Thyroid gland (tissue), 4 donors: ENCODE data around the gene PVR. TPM values are rescaled to one million over a fixed set of nuclear protein-coding genes. Genes with fewer than 3 reads are reported as not detected.

Source experiments
- DNase-seq, 2 donors: peaks; one replicate each; pipeline ENCODE4 v3.0.0-alpha.2; 2019
- H3K27ac ChIP-seq, 3 donors: fragments of 200-600 bp; sonication (generic); 1 replicate in 2 of 3; 2 replicates in 1 of 3; pipeline ENCODE4 v1.5.1; 2016 to 2019; ENCODE audit warnings: mild to moderate bottlenecking in 1 of 3, moderate library complexity in 1 of 3
- H3K27me3 ChIP-seq: fragments of 200-600 bp; sonication (generic); one replicate; pipeline ENCODE4 v1.5.1; 2019
- H3K36me3 ChIP-seq, 2 donors: fragments of 200-600 bp; sonication (generic); one replicate each; pipeline ENCODE4 v1.5.1; 2016 to 2019
- H3K4me1 ChIP-seq, 2 donors: fragments of 200-600 bp; sonication (generic); one replicate each; pipeline ENCODE4 v1.5.1; 2017 to 2019
- H3K4me3 ChIP-seq, 3 donors: fragments of 200-600 bp; sonication (generic); replicated peaks in 1 of 3; 1 replicate in 2 of 3; 2 replicates in 1 of 3; pipeline ENCODE4 v1.5.1; 2016; ENCODE audit warnings: mild to moderate bottlenecking in 1 of 3
- H3K9me3 ChIP-seq: fragments of 200-600 bp; sonication (generic); one replicate; pipeline ENCODE4 v1.5.1; 2017
- POLR2A ChIP-seq, 2 donors: fragments of 450-650 bp; IDR thresholded peaks; one replicate each; pipeline ENCODE4 v1.6.1; 2017; ENCODE audit warnings: antibody characterized with exemption in 2 of 2, mild to moderate bottlenecking in 2 of 2, moderate library complexity in 1 of 2
- WGBS, 2 donors: methylation state at CpG; one replicate each; pipeline ENCODE4 v1.1.5; 2017; 5-methylcytosine and 5-hydroxymethylcytosine counted together
- intact Hi-C: fragments of 100-400 bp; cut with DNase I; formaldehyde crosslinking; loops from one replicate; pipeline ENCODE4 v1.15.1; 2023
- total RNA-seq, 4 donors: library from RNA; depleted of rRNA; stranded (reverse); fragments of >200 nt; gene quantifications; one replicate each; pipeline ENCODE4 v1.2.3, GENCODE V29; 2016
- TF ChIP-seq, protein P1 (sequence below), 6 experiments: fragments of 200-600 bp in 3 of 6; fragments of 450-650 bp in 3 of 6; sonication (generic) in 3 of 6; IDR thresholded peaks; one replicate each; pipeline ENCODE4 v1.5.1; 2016 to 2019; ENCODE audit warnings: antibody characterized with exemption in 6 of 6, mild to moderate bottlenecking in 2 of 6, inconsistent platforms in 1 of 6, moderate library complexity in 1 of 6

Gene PVR
- total RNA-seq, 4 donors from 2014 or later, result 25.4 to 36.5 (median 30.2) TPM

DNA sequence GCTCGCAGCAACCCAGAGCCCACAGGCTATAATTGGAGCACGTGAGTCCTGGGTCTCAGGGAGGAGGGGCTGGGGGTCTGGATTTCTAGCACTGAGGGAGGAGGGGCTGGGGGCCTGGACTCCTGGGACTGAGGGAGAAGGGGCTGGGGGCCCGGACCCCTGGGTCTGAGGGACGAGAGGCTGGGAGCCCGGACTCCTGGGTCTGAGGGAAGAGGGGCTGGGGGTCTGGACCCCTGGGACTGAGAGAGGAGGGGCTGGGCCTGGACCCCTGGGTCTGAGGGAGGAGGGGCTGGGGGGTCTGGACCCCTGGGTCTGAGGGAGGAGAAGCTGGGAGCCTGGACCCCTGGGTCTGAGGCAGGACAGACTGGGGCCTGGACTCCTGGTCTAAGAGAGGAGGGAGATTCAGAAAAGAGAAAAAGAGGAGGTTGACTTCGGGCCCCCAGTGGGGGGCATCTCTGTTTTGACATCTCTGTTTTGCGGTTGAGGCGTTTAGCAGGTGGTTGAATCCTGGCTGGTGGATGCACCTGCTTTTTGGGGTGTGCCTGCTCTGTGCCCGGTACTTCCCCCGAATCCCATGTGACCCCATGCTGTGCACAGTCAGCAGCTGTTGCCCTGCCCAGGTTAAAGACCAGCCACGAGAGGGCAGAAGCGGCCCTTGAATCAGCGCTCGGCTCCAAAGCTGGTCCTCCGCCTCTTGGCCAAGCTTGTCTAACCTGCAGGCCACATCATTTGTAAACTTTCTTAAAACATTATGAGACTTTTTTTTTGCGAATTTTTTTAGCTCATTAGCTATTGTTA lies 10.5 kb downstream of the PVR start:
- no peak overlapping the region for H3K4me3 ChIP-seq
- H3K27me3 ChIP-seq, result no peaks in the 10 kb centered on the region
- H3K27ac ChIP-seq, result no peak overlapping the region
- no peak for TF ChIP-seq POLR2A (IDR thresholded peaks at IDR 0.05)
- TF ChIP-seq, protein P1, sequence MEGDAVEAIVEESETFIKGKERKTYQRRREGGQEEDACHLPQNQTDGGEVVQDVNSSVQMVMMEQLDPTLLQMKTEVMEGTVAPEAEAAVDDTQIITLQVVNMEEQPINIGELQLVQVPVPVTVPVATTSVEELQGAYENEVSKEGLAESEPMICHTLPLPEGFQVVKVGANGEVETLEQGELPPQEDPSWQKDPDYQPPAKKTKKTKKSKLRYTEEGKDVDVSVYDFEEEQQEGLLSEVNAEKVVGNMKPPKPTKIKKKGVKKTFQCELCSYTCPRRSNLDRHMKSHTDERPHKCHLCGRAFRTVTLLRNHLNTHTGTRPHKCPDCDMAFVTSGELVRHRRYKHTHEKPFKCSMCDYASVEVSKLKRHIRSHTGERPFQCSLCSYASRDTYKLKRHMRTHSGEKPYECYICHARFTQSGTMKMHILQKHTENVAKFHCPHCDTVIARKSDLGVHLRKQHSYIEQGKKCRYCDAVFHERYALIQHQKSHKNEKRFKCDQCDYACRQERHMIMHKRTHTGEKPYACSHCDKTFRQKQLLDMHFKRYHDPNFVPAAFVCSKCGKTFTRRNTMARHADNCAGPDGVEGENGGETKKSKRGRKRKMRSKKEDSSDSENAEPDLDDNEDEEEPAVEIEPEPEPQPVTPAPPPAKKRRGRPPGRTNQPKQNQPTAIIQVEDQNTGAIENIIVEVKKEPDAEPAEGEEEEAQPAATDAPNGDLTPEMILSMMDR (IDR thresholded peaks at IDR 0.05), result peak in 5 of 6 experiments; percentile 17 to 52 (median 51)
- peak; percentile 71 to 75 for DNase-seq
- intact Hi-C loops, result no loop called here
- H3K9me3 ChIP-seq, result no peaks in the 10 kb centered on the region
- H3K36me3 ChIP-seq, result peaks cover 46 to 57% of the 10 kb centered on the region in 2 donors
- peaks cover 6 to 13% of the 10 kb centered on the region in 2 donors for H3K4me1 ChIP-seq
- 60 to 68% methylated on average over 14 to 16 of the region's 16 CpGs for WGBS, 2 donors

DNA sequence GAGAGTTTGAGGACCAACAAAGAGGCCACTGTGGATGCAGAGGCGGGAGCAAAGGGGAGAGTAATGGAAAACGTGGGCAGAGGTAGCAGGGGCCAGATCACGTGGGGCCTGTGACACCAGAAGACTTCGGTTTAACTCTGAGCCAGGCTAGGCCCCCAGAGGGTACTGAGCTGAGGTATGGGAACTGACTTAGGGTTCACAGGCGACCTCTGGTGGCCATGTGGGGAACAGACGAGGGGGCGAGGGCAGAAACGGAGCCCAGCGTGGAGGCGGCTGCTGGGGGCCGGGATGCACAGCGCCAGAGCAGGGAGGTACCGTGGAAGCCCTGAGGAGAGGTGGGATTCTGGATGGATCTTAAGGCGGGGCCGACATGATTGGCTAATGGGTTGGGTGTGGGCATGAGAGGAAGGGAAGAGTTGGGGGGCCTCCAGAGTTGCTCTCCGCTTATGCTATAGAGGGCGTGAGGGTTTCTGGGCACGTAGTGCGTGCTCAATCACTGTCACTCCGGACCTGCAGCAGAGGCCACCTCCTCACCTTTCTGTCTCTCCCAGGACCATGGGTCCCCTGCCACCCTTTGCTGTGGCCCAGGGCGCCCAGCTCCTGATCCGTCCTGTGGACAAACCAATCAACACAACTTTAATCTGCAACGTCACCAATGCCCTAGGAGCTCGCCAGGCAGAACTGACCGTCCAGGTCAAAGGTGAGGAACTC lies 13.7 kb downstream of the PVR start:
- H3K4me3 ChIP-seq, result no peak overlapping the region
- TF ChIP-seq POLR2A (IDR thresholded peaks at IDR 0.05), result no peak
- TF ChIP-seq, protein P1 (IDR thresholded peaks at IDR 0.05), result peak; percentile 71 to 92 (median 86)
- no peaks in the 10 kb centered on the region for H3K4me1 ChIP-seq
- no peaks in the 10 kb centered on the region for H3K9me3 ChIP-seq
- intact Hi-C loops, result loop anchor here (5.0 kb wide), 1 partner anchor 80 kb away; no protein-coding TSS in a partner anchor
- DNase-seq, result peak; percentile 58 to 63
- no peaks in the 10 kb centered on the region for H3K27me3 ChIP-seq
- H3K36me3 ChIP-seq, result peaks cover 45 to 59% of the 10 kb centered on the region in 2 donors
- H3K27ac ChIP-seq, result no peak overlapping the region
- WGBS, 2 donors, result 36% methylated on average over 23 to 24 of the region's 25 CpGs

DNA sequence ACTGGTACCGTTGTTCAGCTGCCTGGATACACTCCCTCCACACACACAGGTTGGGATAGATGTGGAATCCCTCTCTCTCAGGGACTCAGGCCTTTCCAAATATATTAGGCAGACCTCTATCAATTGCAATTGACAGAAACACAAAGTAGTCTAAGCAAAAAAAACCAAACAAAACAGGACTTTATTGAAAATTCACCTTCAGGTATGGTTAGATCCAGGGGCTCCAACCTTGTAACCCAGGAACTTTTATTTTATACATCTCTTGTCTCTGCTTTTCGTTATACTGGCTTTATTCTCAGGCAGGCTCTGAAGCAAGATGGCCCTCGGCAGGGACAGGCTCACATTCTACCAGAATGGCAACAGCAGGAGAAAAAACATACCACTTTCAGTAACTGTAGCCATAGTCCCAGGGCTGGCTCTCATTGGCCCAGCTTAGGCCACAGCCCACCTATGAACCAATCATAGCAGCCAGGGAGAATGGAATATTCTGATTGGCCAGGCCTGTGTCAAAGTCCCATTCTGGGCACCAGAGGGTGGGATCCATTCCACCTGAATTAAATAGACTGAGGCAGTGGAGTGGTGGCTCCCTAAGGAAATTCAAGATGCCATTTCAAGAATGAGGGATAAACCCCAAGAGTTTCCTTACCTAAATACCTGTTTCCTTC lies 14.5 kb downstream of the PVR start:
- intact Hi-C loops, result loop anchor here (5.0 kb wide), 1 partner anchor 81 kb away; no protein-coding TSS in a partner anchor
- H3K4me1 ChIP-seq, result no peaks in the 10 kb centered on the region
- peaks cover 41 to 50% of the 10 kb centered on the region in 2 donors for H3K36me3 ChIP-seq
- no peak overlapping the region for H3K4me3 ChIP-seq
- no peaks in the 10 kb centered on the region for H3K27me3 ChIP-seq
- no peak for TF ChIP-seq POLR2A (IDR thresholded peaks at IDR 0.05)
- TF ChIP-seq, protein P1 (IDR thresholded peaks at IDR 0.05), result no peak
- no peak for DNase-seq
- H3K9me3 ChIP-seq, result no peaks in the 10 kb centered on the region
- H3K27ac ChIP-seq, result no peak overlapping the region
- WGBS, 2 donors, result 90 to 94% methylated on average over 3 of the region's 3 CpGs

DNA sequence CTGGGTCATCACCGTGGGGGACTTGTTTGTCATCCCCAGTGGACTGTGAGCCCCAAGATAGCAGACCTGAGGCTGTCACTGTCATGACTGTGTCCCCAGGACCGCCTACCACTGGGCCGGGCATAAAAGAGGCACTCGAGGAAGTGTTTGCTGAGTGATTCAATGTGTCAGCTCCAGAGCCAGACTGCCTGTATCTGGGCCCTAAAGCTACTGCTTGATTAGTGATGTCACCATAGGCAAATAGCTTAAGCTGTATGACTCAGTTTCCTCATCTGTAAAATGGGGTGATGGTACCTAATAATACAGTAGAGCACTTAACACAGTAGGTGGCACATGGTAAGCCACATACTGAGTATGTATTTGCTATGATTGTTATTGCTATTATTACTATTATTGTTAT lies 16.4 kb downstream of the PVR start:
- peaks cover 28 to 36% of the 10 kb centered on the region in 2 donors for H3K36me3 ChIP-seq
- intact Hi-C loops, result no loop called here
- H3K27me3 ChIP-seq, result no peaks in the 10 kb centered on the region
- 89 to 100% methylated on average over 2 to 4 of the region's 4 CpGs for WGBS, 2 donors
- H3K27ac ChIP-seq, result no peak overlapping the region
- H3K4me3 ChIP-seq, result no peak overlapping the region
- H3K4me1 ChIP-seq, result no peaks in the 10 kb centered on the region
- no peaks in the 10 kb centered on the region for H3K9me3 ChIP-seq
- no peak for DNase-seq
- TF ChIP-seq POLR2A (IDR thresholded peaks at IDR 0.05), result no peak
- TF ChIP-seq, protein P1 (IDR thresholded peaks at IDR 0.05), result no peak
